ENCODE measurements around the gene ANKRD40CL. TPM values are rescaled to one million over a fixed set of nuclear protein-coding genes. Genes with fewer than 3 reads are reported as not detected.

Gene ANKRD40CL
- total RNA-seq, 6 experiments from 2014 or later, result 0.29 TPM; not detected in 5

DNA sequence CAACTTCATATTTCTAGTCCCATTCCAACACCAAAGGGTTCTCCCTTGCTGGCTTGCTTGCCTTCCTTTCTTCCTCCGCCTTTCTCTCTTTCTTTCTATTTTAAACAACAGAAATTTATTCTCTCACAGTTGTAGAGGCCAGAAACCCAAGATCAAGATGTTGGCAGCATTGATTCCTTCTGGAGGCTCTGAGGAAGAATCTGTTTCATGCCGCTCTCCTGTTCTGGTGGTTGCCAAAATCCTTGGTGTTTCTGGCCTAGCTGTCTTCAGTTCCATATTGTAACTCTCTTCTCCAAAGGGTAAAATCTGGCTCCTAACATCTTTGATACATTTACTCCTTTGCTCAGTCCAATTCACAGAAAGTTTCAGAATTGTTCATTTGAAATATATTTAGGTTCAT, 3.0 kb upstream of the ANKRD40CL start:
- Histone ChIP-seq H3K36me3 (no peaks in the 10 kb centered on the region), H3K4me3 (no peak overlapping the region), H3K27me3 (no peaks in the 10 kb centered on the region), H3K27ac (no peak overlapping the region), H3K4me1 (peaks cover 0 to 31% (median 17%) of the 10 kb centered on the region in 4 donors), H3K9me3 (no peaks in the 10 kb centered on the region)
- ATAC-seq (no peak), DNase-seq (peak in 1 of 3 donors; percentile 11)
- WGBS (ENCODE audit: insufficient coverage, low coverage, low lambda C conversion rate, missing lambda C conversion rate), result 89% methylated on average over 2 of the region's 2 CpGs
- no peak for TF ChIP-seq POLR2A (IDR thresholded peaks at IDR 0.05)
- TF ChIP-seq CTCF (IDR thresholded peaks at IDR 0.05), result no peak
- intact Hi-C loops (cut with DNase I), result no loop called here

- no peaks in the 10 kb centered on the region for H3K9me3 ChIP-seq
- no peak for ATAC-seq
- no peak overlapping the region for H3K4me3 ChIP-seq
- H3K4me1 ChIP-seq, result peaks cover 0 to 36% (median 19%) of the 10 kb centered on the region in 4 donors
- 83% methylated on average over 7 of the region's 8 CpGs for WGBS (ENCODE audit: insufficient coverage, low coverage, low lambda C conversion rate, missing lambda C conversion rate)
- H3K27ac ChIP-seq, result no peak overlapping the region
- DNase-seq, result no peak
- no peaks in the 10 kb centered on the region for H3K36me3 ChIP-seq
- no peak for TF ChIP-seq CTCF (IDR thresholded peaks at IDR 0.05)
- no peak for TF ChIP-seq POLR2A (IDR thresholded peaks at IDR 0.05)
- intact Hi-C loops (cut with DNase I), result no loop called here
- no peaks in the 10 kb centered on the region for H3K27me3 ChIP-seq
Observed at GRCh38 chr17:50769884-50770283, 2.6 kb upstream of the ANKRD40CL start.

DNA sequence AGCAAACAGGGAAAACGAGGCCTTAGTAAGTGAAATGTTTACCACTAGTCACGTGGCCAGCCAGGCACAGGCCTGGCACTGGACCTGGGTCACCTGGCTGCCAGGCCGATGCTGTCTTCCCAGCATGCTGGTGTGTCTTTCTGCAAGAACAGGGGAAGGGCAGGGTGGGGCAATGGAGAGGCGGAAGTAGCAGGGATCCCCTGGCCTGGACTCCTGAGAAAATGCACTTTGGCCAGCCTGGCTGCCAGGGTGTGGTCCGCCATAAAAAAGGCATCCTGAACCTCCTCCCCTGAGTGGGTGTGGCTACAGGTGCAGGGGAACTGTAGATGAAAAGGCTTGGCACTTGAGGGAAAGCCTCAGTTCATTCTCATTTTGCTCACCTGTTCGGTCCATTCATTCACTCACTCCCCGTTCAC, 1.0 kb upstream of the ANKRD40CL start:
- peaks cover 0 to 51% (median 22%) of the 10 kb centered on the region in 4 donors for H3K4me1 ChIP-seq
- peak; percentile 54 to 57 (median 55) for ATAC-seq
- intact Hi-C loops (cut with DNase I), result no loop called here
- H3K4me3 ChIP-seq, result no peak overlapping the region
- TF ChIP-seq CTCF (IDR thresholded peaks at IDR 0.05) (no peak), POLR2A (IDR thresholded peaks at IDR 0.05) (no peak)
- H3K27ac ChIP-seq, result peak overlapping the region in 1 of 3 donors; percentile 99
- no peaks in the 10 kb centered on the region for H3K36me3 ChIP-seq
- WGBS (ENCODE audit: insufficient coverage, low coverage, low lambda C conversion rate, missing lambda C conversion rate), result 29% methylated on average over 7 of the region's 7 CpGs
- no peaks in the 10 kb centered on the region for H3K27me3 ChIP-seq
- H3K9me3 ChIP-seq, result no peaks in the 10 kb centered on the region
- peak; percentile 71 to 89 (median 88) for DNase-seq

GRCh38 chr17:50767030-50767429, 288 bp downstream of the ANKRD40CL start:
- 54% methylated on average over 3 of the region's 7 CpGs for WGBS (ENCODE audit: insufficient coverage, low coverage, low lambda C conversion rate, missing lambda C conversion rate)
- peak overlapping the region in 2 of 3 donors; percentile 92 to 99 for H3K27ac ChIP-seq
- H3K4me3 ChIP-seq, result no peak overlapping the region
- peaks cover 0 to 53% (median 22%) of the 10 kb centered on the region in 4 donors for H3K4me1 ChIP-seq
- no peaks in the 10 kb centered on the region for H3K36me3 ChIP-seq
- TF ChIP-seq CTCF (IDR thresholded peaks at IDR 0.05), result no peak
- TF ChIP-seq POLR2A (IDR thresholded peaks at IDR 0.05), result no peak
- intact Hi-C loops (cut with DNase I), result no loop called here
- no peaks in the 10 kb centered on the region for H3K9me3 ChIP-seq
- DNase-seq, result peak in 1 of 3 donors; percentile 53
- H3K27me3 ChIP-seq, result no peaks in the 10 kb centered on the region
- ATAC-seq, result no peak
